BJ (cell line): Measurements from ENCODE around the gene PKIB. TPM values are rescaled to one million over a fixed set of nuclear protein-coding genes. Genes with fewer than 3 reads are reported as not detected.
"Not testable (repeated sequence)": the region's sequence is repeated elsewhere in the genome, so short reads cannot be mapped to it uniquely, and the experiment has no call there.

ENCODE experiments used
- CTCF ChIA-PET: fragments of 350-600 bp; formaldehyde crosslinking; extraction: SDS; loops from one replicate; lab custom pipeline; 2021; ENCODE audit warnings: antibody characterized with exemption, inconsistent platforms; lab: Yijun Ruan, JAX
- POLR2A ChIA-PET: fragments of 300-600 bp; sonication (Branson Sonifier 250); formaldehyde crosslinking; extraction: SDS; loops from one replicate; lab custom pipeline; 2021; ENCODE audit warnings: antibody characterized with exemption; lab: Charles Lee
- DNase-seq: peaks from one replicate; pipeline ENCODE4 v3.0.0-alpha.2; 2011; ENCODE audit warnings: low read depth
- H3K27me3 ChIP-seq: 2 replicates; pipeline ENCODE4 v1.6.0; 2011; ENCODE audit warnings: low read length; ENCODE audit not compliant: control insufficient read depth, insufficient read depth
- H3K36me3 ChIP-seq: 2 replicates; pipeline ENCODE4 v1.5.1; 2011; ENCODE audit warnings: low read length; ENCODE audit not compliant: control insufficient read depth, insufficient read depth
- H3K4me3 ChIP-seq: 2 replicates; pipeline ENCODE4 v1.5.1; 2011; ENCODE audit warnings: low read depth, mild to moderate bottlenecking, control low read depth, low read length
- CTCF ChIP-seq: IDR thresholded peaks from 2 replicates; pipeline ENCODE4 v1.5.1; 2011; ENCODE audit warnings: low read depth, mild to moderate bottlenecking, control low read depth, inconsistent platforms, low read length, moderate library complexity; ENCODE audit not compliant: insufficient read depth
- polyA plus RNA-seq: library from polyadenylated mRNA; depleted of rRNA; stranded (reverse); fragments of >200 nt; gene quantifications from 2 replicates; pipeline ENCODE4 v1.2.3, GENCODE V29; 2011

PKIB gene
- polyA plus RNA-seq, 1 experiment: not detected

- Histone ChIP-seq H3K27me3 (no peaks in the 10 kb centered on the region), H3K4me3 (no peak overlapping the region), H3K36me3 (no peaks in the 10 kb centered on the region)
- DNase-seq: no peak
- no peak for TF ChIP-seq CTCF
- ChIA-PET CTCF (no interaction called here), POLR2A (no interaction called here)
Observed at GRCh38 chr6:122578961-122579360, 31.2 kb upstream of the PKIB start.

GRCh38 chr6:122580737-122581136 lies 29.5 kb upstream of the PKIB start:
- no peaks in the 10 kb centered on the region for H3K36me3 ChIP-seq
- H3K27me3 ChIP-seq: no peaks in the 10 kb centered on the region
- DNase-seq: no peak
- ChIA-PET POLR2A (no interaction called here), CTCF (no interaction called here)
- TF ChIP-seq CTCF: no peak
- H3K4me3 ChIP-seq: no peak overlapping the region

- CTCF ChIA-PET: no interaction called here
- H3K36me3 ChIP-seq: no peaks in the 10 kb centered on the region
- no peak for DNase-seq
- no peak overlapping the region for H3K4me3 ChIP-seq
- POLR2A ChIA-PET: no interaction called here
- TF ChIP-seq CTCF: no peak
- no peaks in the 10 kb centered on the region for H3K27me3 ChIP-seq
Observed at GRCh38 chr6:122589115-122589514, 21.1 kb upstream of the PKIB start.

- H3K27me3 ChIP-seq, H3K4me3 ChIP-seq, POLR2A ChIA-PET, H3K36me3 ChIP-seq, CTCF ChIA-PET, DNase-seq: not testable (repeated sequence)
Observed at GRCh38 chr6:122598295-122598694, 11.9 kb upstream of the PKIB start.

GRCh38 chr6:122604676-122605075 lies 5.5 kb upstream of the PKIB start:
- TF ChIP-seq CTCF: no peak
- H3K4me3 ChIP-seq: no peak overlapping the region
- ChIA-PET CTCF (no interaction called here), POLR2A (no interaction called here)
- no peaks in the 10 kb centered on the region for H3K36me3 ChIP-seq
- no peaks in the 10 kb centered on the region for H3K27me3 ChIP-seq
- DNase-seq: no peak

- H3K27me3 ChIP-seq: peaks cover 10% of the 10 kb centered on the region
- no peaks in the 10 kb centered on the region for H3K36me3 ChIP-seq
- no peak for TF ChIP-seq CTCF
- ChIA-PET CTCF (no interaction called here), POLR2A (no interaction called here)
- H3K4me3 ChIP-seq: peak overlapping the region; percentile 40
- no peak for DNase-seq
Observed at GRCh38 chr6:122610690-122611455, 668 bp downstream of the PKIB start.
